Left lung (tissue), 10 donors: Measurements from ENCODE around the gene KANK3. TPM values are rescaled to one million over a fixed set of nuclear protein-coding genes. Genes with fewer than 3 reads are reported as not detected.

ENCODE experiments used
- ATAC-seq: fragments of 200-7000 bp; cut with Tn5 transposase; one replicate; pipeline ENCODE4 v1.9.1; 2020; ENCODE audit warnings: moderate library complexity
- DNase-seq, 4 donors: peaks; one replicate each; pipeline ENCODE4 v3.0.0-alpha.2; 2013 to 2020
- H3K27ac ChIP-seq, 2 donors: fragments of 200-600 bp; sonication (generic) in 1 of 2; one replicate each; pipeline versions ENCODE4 v1.5.0 to v1.8.0; 2020 to 2021
- H3K27me3 ChIP-seq, 2 donors: fragments of 200-600 bp; sonication (generic) in 1 of 2; one replicate each; pipeline versions ENCODE4 v1.5.0 to v1.8.0; 2020 to 2021
- H3K36me3 ChIP-seq, 2 donors: fragments of 200-600 bp; sonication (generic) in 1 of 2; one replicate each; pipeline versions ENCODE4 v1.5.0 to v1.8.0; 2020 to 2021
- H3K4me1 ChIP-seq, 2 donors: fragments of 200-600 bp; one replicate each; pipeline ENCODE4 v1.8.0; 2021
- H3K4me3 ChIP-seq, 2 donors: fragments of 200-600 bp; sonication (generic) in 1 of 2; one replicate each; pipeline versions ENCODE4 v1.5.0 to v1.8.0; 2020 to 2021; ENCODE audit warnings: mild to moderate bottlenecking in 1 of 2
- H3K9me3 ChIP-seq, 2 donors: fragments of 200-600 bp; sonication (generic) in 1 of 2; one replicate each; pipeline versions ENCODE4 v1.5.0 to v1.8.0; 2020 to 2021
- intact Hi-C, 2 donors: fragments of 100-400 bp; cut with DNase I; formaldehyde crosslinking; loops; one replicate each; pipeline versions ENCODE4 v1.11.2 to v1.14.2; 2022
- polyA plus RNA-seq, 6 donors: library from polyadenylated mRNA; unstranded; fragments of 120-200 nt; gene quantifications; one replicate each; pipeline ENCODE4 v1.2.1, GENCODE V29; 2013; ENCODE audit not compliant: insufficient read length in 6 of 6
- total RNA-seq, 2 donors: library from RNA; stranded (reverse); fragmentation: NEBNext Ultra II Directional; extraction: Animal tissue kit (Norgen Biotek cat#: 25700); gene quantifications; one replicate each; pipeline ENCODE4 v1.2.1, GENCODE V29; 2021
- TF ChIP-seq, protein P1 (sequence below), 2 donors: fragments of 200-600 bp; sonication (generic) in 1 of 2; IDR thresholded peaks; one replicate each; pipeline versions ENCODE4 v1.5.0 to v1.8.0; 2021; ENCODE audit warnings: antibody characterized with exemption in 2 of 2
- donor health status: DM: no; HTN: yes; CAD: no.
- donor health status: DM: no; HTN: no; CAD: no.

KANK3 gene
- total and polyA plus RNA-seq, 8 donors = 14.4 to 29.0 (median 15.5) TPM

DNA sequence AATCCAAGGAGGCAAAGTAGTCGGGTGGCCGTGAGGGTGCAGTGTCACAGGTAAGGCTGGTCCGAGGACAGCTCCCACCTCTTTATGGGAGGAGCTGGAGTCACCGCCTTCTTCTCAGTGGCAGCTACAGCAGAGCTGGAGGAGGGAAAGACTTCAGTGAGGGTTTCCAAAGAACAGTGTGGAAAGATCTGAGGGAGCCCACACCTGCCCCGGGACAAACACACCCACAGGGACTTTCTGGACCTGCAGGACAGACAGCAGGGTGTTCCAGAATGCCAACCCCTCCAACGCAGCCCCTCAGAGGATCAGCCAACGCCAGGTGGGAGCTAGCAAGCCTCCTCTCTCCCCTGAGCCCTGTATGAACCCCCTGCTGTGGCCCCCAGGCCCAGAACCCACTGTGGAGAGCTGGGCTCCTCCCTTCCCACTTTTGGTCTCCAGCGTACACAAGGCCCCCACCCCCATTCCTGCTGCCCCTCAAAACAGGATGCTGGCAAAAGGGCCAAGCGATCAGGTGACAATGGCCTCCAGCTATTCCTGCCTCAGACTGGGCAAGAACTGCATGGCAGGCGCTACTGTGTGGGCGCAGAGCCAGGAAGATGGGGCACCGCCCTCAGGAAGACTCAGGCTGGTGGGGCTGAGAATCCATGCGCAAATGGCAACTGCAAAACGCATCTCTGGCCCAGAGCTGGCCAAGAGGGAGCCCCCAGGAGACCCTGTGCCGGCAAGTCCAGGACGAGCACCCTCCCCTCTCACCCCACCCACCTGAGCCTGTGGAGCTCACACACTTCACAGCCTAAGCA, 31.4 kb downstream of the KANK3 start:
- intact Hi-C loops = no loop called here
- TF ChIP-seq, protein P1, sequence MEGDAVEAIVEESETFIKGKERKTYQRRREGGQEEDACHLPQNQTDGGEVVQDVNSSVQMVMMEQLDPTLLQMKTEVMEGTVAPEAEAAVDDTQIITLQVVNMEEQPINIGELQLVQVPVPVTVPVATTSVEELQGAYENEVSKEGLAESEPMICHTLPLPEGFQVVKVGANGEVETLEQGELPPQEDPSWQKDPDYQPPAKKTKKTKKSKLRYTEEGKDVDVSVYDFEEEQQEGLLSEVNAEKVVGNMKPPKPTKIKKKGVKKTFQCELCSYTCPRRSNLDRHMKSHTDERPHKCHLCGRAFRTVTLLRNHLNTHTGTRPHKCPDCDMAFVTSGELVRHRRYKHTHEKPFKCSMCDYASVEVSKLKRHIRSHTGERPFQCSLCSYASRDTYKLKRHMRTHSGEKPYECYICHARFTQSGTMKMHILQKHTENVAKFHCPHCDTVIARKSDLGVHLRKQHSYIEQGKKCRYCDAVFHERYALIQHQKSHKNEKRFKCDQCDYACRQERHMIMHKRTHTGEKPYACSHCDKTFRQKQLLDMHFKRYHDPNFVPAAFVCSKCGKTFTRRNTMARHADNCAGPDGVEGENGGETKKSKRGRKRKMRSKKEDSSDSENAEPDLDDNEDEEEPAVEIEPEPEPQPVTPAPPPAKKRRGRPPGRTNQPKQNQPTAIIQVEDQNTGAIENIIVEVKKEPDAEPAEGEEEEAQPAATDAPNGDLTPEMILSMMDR (IDR thresholded peaks at IDR 0.05) = no peak
- Histone ChIP-seq H3K9me3 (no peaks in the 10 kb centered on the region), H3K27ac (peak overlapping the region; percentile 45 to 51), H3K4me3 (no peak overlapping the region), H3K27me3 (peaks cover 0 to 5% of the 10 kb centered on the region in 2 donors), H3K36me3 (peaks cover 0 to 73% of the 10 kb centered on the region in 2 donors), H3K4me1 (peaks cover 13 to 51% of the 10 kb centered on the region in 2 donors)
- ATAC-seq (no peak), DNase-seq (peak in 2 of 4 donors; percentile 26 to 68)

DNA sequence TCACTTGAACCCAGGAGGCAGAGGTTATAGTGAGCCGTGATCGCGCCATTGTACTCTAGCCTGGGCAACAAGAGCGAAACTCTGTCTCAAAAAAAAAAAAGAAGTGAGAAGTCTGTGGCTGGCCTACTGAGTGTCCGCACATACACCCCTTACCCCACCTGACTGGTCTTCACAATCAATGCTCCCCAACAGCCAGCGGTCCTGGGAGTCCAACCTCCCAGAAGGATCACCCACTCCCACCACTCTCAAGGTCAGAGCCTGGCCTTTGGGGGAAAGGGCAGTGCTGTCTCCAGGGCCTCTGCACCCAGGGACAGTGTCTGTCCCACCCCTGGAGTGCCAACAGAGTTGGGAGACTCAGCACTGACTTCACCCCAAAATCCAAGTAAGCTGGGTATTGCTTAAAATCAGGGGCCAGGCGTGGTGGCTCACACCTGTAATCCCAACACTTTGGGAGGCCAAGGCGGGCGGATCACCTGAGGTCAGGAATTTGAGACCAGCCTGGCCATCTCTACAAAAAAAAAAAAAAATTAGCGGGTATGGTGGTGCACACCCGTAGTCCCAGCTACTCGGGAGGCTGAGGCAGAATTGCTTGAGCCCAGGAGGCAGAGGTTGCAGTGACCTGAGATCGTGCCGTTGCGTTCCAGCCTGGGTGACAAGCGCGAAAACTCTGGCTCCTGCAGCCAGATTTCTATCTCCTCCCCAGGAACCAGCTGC, 32.6 kb downstream of the KANK3 start:
- peaks cover 13 to 61% of the 10 kb centered on the region in 2 donors for H3K4me1 ChIP-seq
- ATAC-seq (no peak), DNase-seq (peak in 2 of 4 donors; percentile 18 to 24)
- H3K36me3 ChIP-seq = peaks cover 0 to 62% of the 10 kb centered on the region in 2 donors
- peaks cover 0 to 5% of the 10 kb centered on the region in 2 donors for H3K27me3 ChIP-seq
- intact Hi-C loops = no loop called here
- TF ChIP-seq, protein P1 (IDR thresholded peaks at IDR 0.05) = no peak
- H3K27ac ChIP-seq = peak overlapping the region in 1 of 2 donors; percentile 45
- H3K4me3 ChIP-seq = no peak overlapping the region
- no peaks in the 10 kb centered on the region for H3K9me3 ChIP-seq

DNA sequence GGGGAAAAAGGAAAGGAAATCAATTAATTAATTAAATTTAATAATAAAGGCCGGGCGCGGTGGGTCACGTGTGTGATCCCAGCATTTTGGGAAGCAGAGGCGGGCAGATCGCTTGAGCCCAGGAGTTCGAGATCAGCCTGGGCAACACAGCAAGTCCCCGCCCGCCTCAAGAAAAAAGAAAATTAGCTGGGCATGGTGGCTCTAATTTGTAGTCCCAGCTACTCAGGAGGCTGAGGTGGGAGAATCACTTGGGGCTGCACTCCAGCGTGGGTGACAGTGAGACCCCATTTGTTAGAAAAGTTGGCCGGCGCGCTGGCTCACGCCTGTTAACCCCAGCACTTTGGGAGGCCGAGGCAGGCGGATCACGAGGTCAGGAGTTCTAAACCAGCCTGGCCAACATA, 34.2 kb downstream of the KANK3 start:
- Histone ChIP-seq H3K36me3 (peaks cover 0 to 46% of the 10 kb centered on the region in 2 donors), H3K27me3 (peaks cover 0 to 5% of the 10 kb centered on the region in 2 donors), H3K27ac (peak overlapping the region; percentile 13 to 74), H3K4me3 (peak overlapping the region; percentile 46 to 53), H3K4me1 (peaks cover 13 to 56% of the 10 kb centered on the region in 2 donors), H3K9me3 (no peaks in the 10 kb centered on the region)
- ATAC-seq = no peak
- intact Hi-C loops = no loop called here
- TF ChIP-seq, protein P1 (IDR thresholded peaks at IDR 0.05) = no peak
- DNase-seq = peak in 2 of 4 donors; percentile 27 to 51

DNA sequence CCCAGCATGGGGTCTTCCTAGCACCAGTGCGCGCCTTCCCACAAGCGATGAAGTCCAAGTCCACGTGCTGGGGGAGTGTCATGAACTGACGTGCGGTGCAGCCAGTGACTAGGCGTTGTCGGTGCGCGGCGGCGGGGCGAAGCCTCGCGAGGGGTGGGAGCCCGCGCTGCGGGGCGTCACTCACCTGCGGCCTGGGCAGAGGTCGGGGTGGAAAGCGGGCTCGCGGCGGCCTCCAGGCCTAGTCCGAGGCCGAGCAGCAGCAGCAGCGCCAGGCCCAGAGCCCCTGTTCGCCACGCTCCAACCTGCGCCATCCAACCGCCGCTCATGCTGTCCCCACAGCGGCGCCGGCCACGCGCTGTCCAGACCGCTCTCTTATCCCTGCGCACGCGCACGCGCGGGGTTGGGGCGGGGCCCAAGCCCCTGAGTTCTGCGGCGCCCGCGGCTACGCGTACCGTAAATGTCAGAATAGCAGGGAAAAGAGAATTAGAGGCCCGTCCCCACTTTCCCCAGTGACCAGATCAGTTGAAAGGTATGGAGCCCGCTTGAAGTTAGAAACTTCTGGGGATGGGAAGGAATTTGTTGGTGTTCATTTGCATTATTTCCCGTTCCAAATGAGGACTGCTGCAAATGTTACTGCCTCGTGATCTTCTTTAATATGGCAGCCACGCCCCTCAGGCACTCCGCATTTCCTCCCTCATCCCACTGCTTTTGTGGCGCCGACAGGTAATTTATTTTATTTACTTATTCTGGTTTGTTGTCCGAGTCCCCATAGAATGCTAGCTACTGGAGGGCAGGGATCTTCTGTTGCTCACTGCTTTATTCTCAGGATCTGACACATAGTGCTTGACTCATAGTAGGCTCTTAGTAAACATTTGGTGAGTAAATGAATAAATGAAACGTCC, 34.8 kb downstream of the KANK3 start, which contains the start of gene CD320:
Gene CD320 (minus strand): TSS at position 394 of the 902 bp plus-strand sequence. CDS start 68 bp downstream, at position 326.
- TF ChIP-seq, protein P1 (IDR thresholded peaks at IDR 0.05) = no peak
- Histone ChIP-seq H3K27ac (peak within 1 kb of the TSS; percentile 13 to 74), H3K36me3 (peaks cover 0 to 46% of the 10 kb centered on the region in 2 donors), H3K9me3 (no peaks in the 10 kb centered on the region), H3K4me3 (peak within 1 kb of the TSS; percentile 46 to 53), H3K27me3 (peaks cover 0 to 5% of the 10 kb centered on the region in 2 donors), H3K4me1 (peaks cover 13 to 56% of the 10 kb centered on the region in 2 donors)
- peak; percentile 98 for ATAC-seq
- intact Hi-C loops = no loop called here
- DNase-seq = peak; percentile 89 to 97 (median 92)
